ENCODE data around the gene RAB5B. TPM values are rescaled to one million over a fixed set of nuclear protein-coding genes. Genes with fewer than 3 reads are reported as not detected.

RAB5B gene
- total and polyA plus RNA-seq, 11 donors: 57.5 to 135 (median 112) TPM

Other genes starting within 250 kb of the RAB5B start
- 1,000 to 10,000 TPM in 3 of 9 donors, 100 to 1,000 TPM in 6; 475 to 1,670 (median 767) TPM for gene CD63, start 245.1 kb upstream of the RAB5B start, total RNA-seq
- 1,000 to 10,000 TPM; 1,034 to 2,790 TPM for gene CD63, start 245.1 kb upstream of the RAB5B start, polyA plus RNA-seq
- gene GDF11, start 231.0 kb upstream of the RAB5B start, total RNA-seq: 10 to 100 TPM in 7 of 9 donors, 1 to 10 TPM in 2; 7.8 to 18.2 (median 12.4) TPM
- gene GDF11, start 231.0 kb upstream of the RAB5B start, polyA plus RNA-seq: 10 to 100 TPM in 1 of 2 donors, 1 to 10 TPM in 1; 6.9 to 15.7 TPM
- 10 to 100 TPM; 47.2 to 69.3 (median 54.0) TPM for gene SARNP, start 156.4 kb upstream of the RAB5B start, total RNA-seq
- 100 to 1,000 TPM; 118 to 138 TPM for gene SARNP, start 156.4 kb upstream of the RAB5B start, polyA plus RNA-seq
- gene ORMDL2, start 156.0 kb upstream of the RAB5B start, total RNA-seq: 10 to 100 TPM in 8 of 9 donors, 1 to 10 TPM in 1; 9.6 to 42.3 (median 22.2) TPM
- 10 to 100 TPM; 31.4 to 61.9 TPM for gene ORMDL2, start 156.0 kb upstream of the RAB5B start, polyA plus RNA-seq
- 10 to 100 TPM; 13.9 to 41.7 (median 19.8) TPM for gene DNAJC14, start 144.5 kb upstream of the RAB5B start, total RNA-seq
- gene DNAJC14, start 144.5 kb upstream of the RAB5B start, polyA plus RNA-seq: 10 to 100 TPM in 1 of 2 donors, 1 to 10 TPM in 1; 9.4 to 31.7 TPM
- 10 to 100 TPM in 1 of 9 donors, 1 to 10 TPM in 7, under 1 TPM in 1; 0.48 to 16.1 (median 2.8) TPM for gene MMP19, start 131.1 kb upstream of the RAB5B start, total RNA-seq
- gene MMP19, start 131.1 kb upstream of the RAB5B start, polyA plus RNA-seq: 1 to 10 TPM; 1.5 to 4.7 TPM
- gene PYM1, start 46.2 kb upstream of the RAB5B start, total RNA-seq: 10 to 100 TPM; 12.0 to 22.3 (median 13.7) TPM
- gene PYM1, start 46.2 kb upstream of the RAB5B start, polyA plus RNA-seq: 10 to 100 TPM; 19.8 to 33.6 TPM
- gene DGKA, start 42.9 kb upstream of the RAB5B start, total RNA-seq: 10 to 100 TPM in 4 of 9 donors, 1 to 10 TPM in 5; 5.3 to 27.8 (median 9.6) TPM
- gene DGKA, start 42.9 kb upstream of the RAB5B start, polyA plus RNA-seq: 1 to 10 TPM; 7.6 to 7.8 TPM
- gene PMEL, start 8.0 kb upstream of the RAB5B start, total RNA-seq: 1 to 10 TPM in 3 of 9 donors, under 1 TPM in 5, not detected in 1; 0.56 to 1.3 (median 0.73) TPM
- under 1 TPM; 0.23 to 0.49 TPM for gene PMEL, start 8.0 kb upstream of the RAB5B start, polyA plus RNA-seq
- 10 to 100 TPM in 6 of 9 donors, 1 to 10 TPM in 3; 3.7 to 16.7 (median 11.3) TPM for gene CDK2, start 7.2 kb upstream of the RAB5B start, total RNA-seq
- gene CDK2, start 7.2 kb upstream of the RAB5B start, polyA plus RNA-seq: 10 to 100 TPM in 1 of 2 donors, 1 to 10 TPM in 1; 4.1 to 23.5 TPM
- gene SUOX, start 23.2 kb downstream of the RAB5B start, total RNA-seq: 10 to 100 TPM; 25.0 to 59.5 (median 32.0) TPM
- gene SUOX, start 23.2 kb downstream of the RAB5B start, polyA plus RNA-seq: 10 to 100 TPM; 26.2 to 28.6 TPM
- gene IKZF4, start 47.0 kb downstream of the RAB5B start, total RNA-seq: 10 to 100 TPM in 1 of 9 donors, 1 to 10 TPM in 8; 4.3 to 10.3 (median 6.9) TPM
- 1 to 10 TPM; 2.6 to 3.2 TPM for gene IKZF4, start 47.0 kb downstream of the RAB5B start, polyA plus RNA-seq
- gene RPS26, start 67.8 kb downstream of the RAB5B start, total RNA-seq: 100 to 1,000 TPM in 2 of 9 donors, 10 to 100 TPM in 7; 11.7 to 616 (median 23.2) TPM
- 1,000 to 10,000 TPM in 1 of 2 donors, 100 to 1,000 TPM in 1; 933 to 1,433 TPM for gene RPS26, start 67.8 kb downstream of the RAB5B start, polyA plus RNA-seq
- gene ERBB3, start 106.1 kb downstream of the RAB5B start, total RNA-seq: 1 to 10 TPM in 8 of 9 donors, under 1 TPM in 1; 0.90 to 4.5 (median 1.8) TPM
- 1 to 10 TPM; 2.7 to 3.4 TPM for gene ERBB3, start 106.1 kb downstream of the RAB5B start, polyA plus RNA-seq
- 100 to 1,000 TPM in 1 of 9 donors, 10 to 100 TPM in 8; 66.0 to 105 (median 72.4) TPM for gene PA2G4, start 130.5 kb downstream of the RAB5B start, total RNA-seq
- 100 to 1,000 TPM in 1 of 2 donors, 10 to 100 TPM in 1; 62.4 to 187 TPM for gene PA2G4, start 130.5 kb downstream of the RAB5B start, polyA plus RNA-seq
- 1,000 to 10,000 TPM in 8 of 9 donors, 100 to 1,000 TPM in 1; 533 to 2,381 (median 1,999) TPM for gene RPL41, start 142.6 kb downstream of the RAB5B start, total RNA-seq
- gene RPL41, start 142.6 kb downstream of the RAB5B start, polyA plus RNA-seq: 1,000 to 10,000 TPM in 1 of 2 donors, 100 to 1,000 TPM in 1; 752 to 4,466 TPM
- 1 to 10 TPM; 2.7 to 6.4 (median 4.9) TPM for gene ZC3H10, start 144.2 kb downstream of the RAB5B start, total RNA-seq
- gene ZC3H10, start 144.2 kb downstream of the RAB5B start, polyA plus RNA-seq: 1 to 10 TPM; 3.5 to 3.9 TPM
- 10 to 100 TPM; 26.8 to 81.1 (median 43.4) TPM for gene ESYT1, start 154.2 kb downstream of the RAB5B start, total RNA-seq
- 10 to 100 TPM; 17.0 to 67.3 TPM for gene ESYT1, start 154.2 kb downstream of the RAB5B start, polyA plus RNA-seq
- gene MYL6B, start 178.5 kb downstream of the RAB5B start, total RNA-seq: 10 to 100 TPM; 30.1 to 55.2 (median 41.1) TPM
- gene MYL6B, start 178.5 kb downstream of the RAB5B start, polyA plus RNA-seq: 10 to 100 TPM; 27.5 to 65.9 TPM
- gene MYL6, start 184.3 kb downstream of the RAB5B start, total RNA-seq: 100 to 1,000 TPM; 355 to 949 (median 613) TPM
- gene MYL6, start 184.3 kb downstream of the RAB5B start, polyA plus RNA-seq: 1,000 to 10,000 TPM in 1 of 2 donors, 100 to 1,000 TPM in 1; 745 to 1,383 TPM
- gene SMARCC2, start 215.4 kb downstream of the RAB5B start, total RNA-seq: 10 to 100 TPM; 48.6 to 83.5 (median 66.2) TPM
- gene SMARCC2, start 215.4 kb downstream of the RAB5B start, polyA plus RNA-seq: 10 to 100 TPM; 21.4 to 27.6 TPM
- 10 to 100 TPM; 41.7 to 84.0 (median 53.3) TPM for gene RNF41, start 247.8 kb downstream of the RAB5B start, total RNA-seq
- gene RNF41, start 247.8 kb downstream of the RAB5B start, polyA plus RNA-seq: 10 to 100 TPM; 10.6 to 62.4 TPM